Testis (tissue), 3 donors: ENCODE measurements around the gene TOX2. TPM values are rescaled to one million over a fixed set of nuclear protein-coding genes. Genes with fewer than 3 reads are reported as not detected.

Experiments
- DNase-seq: peaks from one replicate; pipeline ENCODE4 v3.0.0-alpha.2; 2019
- H3K27ac ChIP-seq, 2 donors: fragments of 200-600 bp; sonication (generic); one replicate each; pipeline ENCODE4 v1.5.1; 2019
- H3K27me3 ChIP-seq: fragments of 200-600 bp; sonication (generic); one replicate; pipeline ENCODE4 v1.5.1; 2019
- H3K36me3 ChIP-seq: fragments of 200-600 bp; sonication (generic); one replicate; pipeline ENCODE4 v1.5.1; 2017; ENCODE audit warnings: low read depth; ENCODE audit errors: missing control alignments
- H3K4me1 ChIP-seq: fragments of 200-600 bp; sonication (generic); one replicate; pipeline ENCODE4 v1.5.1; 2019
- H3K4me3 ChIP-seq, 2 donors: fragments of 200-600 bp; sonication (generic); one replicate each; pipeline ENCODE4 v1.5.1; 2017 to 2019
- H3K9me3 ChIP-seq: fragments of 200-600 bp; sonication (generic); one replicate; pipeline ENCODE4 v1.5.1; 2017
- POLR2A ChIP-seq: fragments of 450-650 bp; IDR thresholded peaks from one replicate; pipeline ENCODE4 v1.6.1; 2017; ENCODE audit warnings: antibody characterized with exemption, mild to moderate bottlenecking, moderate library complexity
- WGBS, 2 donors: methylation state at CpG; one replicate each; pipeline ENCODE4 v1.1.5; 2018; 5-methylcytosine and 5-hydroxymethylcytosine counted together
- intact Hi-C: fragments of 100-400 bp; cut with DNase I; formaldehyde crosslinking; loops from one replicate; pipeline ENCODE4 v1.15.1; 2023; ENCODE audit warnings: low total_unique reads
- polyA plus RNA-seq: library from polyadenylated mRNA; stranded (reverse); fragments of 350-450 nt; fragmentation: Illumina TruSeq; extraction: RNeasy Lipid Tissue Mini Kit (QIAGEN cat#74804); gene quantifications from one replicate; pipeline ENCODE4 v1.2.3, GENCODE V29; 2014; ENCODE audit warnings: low read depth, low replicate concordance; ENCODE audit not compliant: insufficient read depth
- total RNA-seq, 2 donors: library from RNA; depleted of rRNA; stranded (reverse); fragments of >200 nt; gene quantifications; one replicate each; pipeline ENCODE4 v1.2.3, GENCODE V29; 2016
- TF ChIP-seq, protein P1 (sequence below), 3 experiments: fragments of 450-650 bp in 2 of 3; fragments of 200-600 bp in 1 of 3; sonication (generic) in 1 of 3; IDR thresholded peaks; one replicate each; pipeline ENCODE4 v1.5.1; 2016 to 2019; ENCODE audit warnings: antibody characterized with exemption in 3 of 3, mild to moderate bottlenecking in 2 of 3, moderate library complexity in 1 of 3

TOX2 gene
- total and polyA plus RNA-seq, 3 donors from 2014 or later: 43.8 to 67.0 (median 48.1) TPM

DNA sequence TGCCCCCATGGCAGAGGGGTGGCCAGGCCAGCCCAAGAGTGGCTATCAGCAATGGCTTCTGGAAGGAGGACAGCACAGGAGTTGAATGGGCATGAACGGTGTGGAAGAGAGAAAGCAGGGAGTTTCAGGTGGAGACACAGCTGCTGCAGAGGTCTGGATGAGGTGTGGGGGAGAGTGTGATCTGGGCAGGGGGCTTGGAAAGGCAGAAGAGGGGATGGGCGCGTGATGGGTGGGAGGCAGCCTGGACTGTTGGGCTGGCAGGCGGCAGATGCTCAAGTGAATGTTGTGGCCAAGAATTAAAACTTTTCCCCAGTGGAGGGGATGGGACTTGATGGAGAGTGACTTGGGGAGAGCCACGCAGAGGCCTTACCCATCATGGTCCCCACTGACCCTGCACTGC is 46.5 kb downstream of the TOX2 start:
- Histone ChIP-seq H3K27me3 (no peaks in the 10 kb centered on the region), H3K4me1 (peaks cover 13% of the 10 kb centered on the region), H3K4me3 (no peak overlapping the region), H3K9me3 (no peaks in the 10 kb centered on the region), H3K27ac (no peak overlapping the region), H3K36me3 (no peaks in the 10 kb centered on the region)
- TF ChIP-seq, protein P1, sequence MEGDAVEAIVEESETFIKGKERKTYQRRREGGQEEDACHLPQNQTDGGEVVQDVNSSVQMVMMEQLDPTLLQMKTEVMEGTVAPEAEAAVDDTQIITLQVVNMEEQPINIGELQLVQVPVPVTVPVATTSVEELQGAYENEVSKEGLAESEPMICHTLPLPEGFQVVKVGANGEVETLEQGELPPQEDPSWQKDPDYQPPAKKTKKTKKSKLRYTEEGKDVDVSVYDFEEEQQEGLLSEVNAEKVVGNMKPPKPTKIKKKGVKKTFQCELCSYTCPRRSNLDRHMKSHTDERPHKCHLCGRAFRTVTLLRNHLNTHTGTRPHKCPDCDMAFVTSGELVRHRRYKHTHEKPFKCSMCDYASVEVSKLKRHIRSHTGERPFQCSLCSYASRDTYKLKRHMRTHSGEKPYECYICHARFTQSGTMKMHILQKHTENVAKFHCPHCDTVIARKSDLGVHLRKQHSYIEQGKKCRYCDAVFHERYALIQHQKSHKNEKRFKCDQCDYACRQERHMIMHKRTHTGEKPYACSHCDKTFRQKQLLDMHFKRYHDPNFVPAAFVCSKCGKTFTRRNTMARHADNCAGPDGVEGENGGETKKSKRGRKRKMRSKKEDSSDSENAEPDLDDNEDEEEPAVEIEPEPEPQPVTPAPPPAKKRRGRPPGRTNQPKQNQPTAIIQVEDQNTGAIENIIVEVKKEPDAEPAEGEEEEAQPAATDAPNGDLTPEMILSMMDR (IDR thresholded peaks at IDR 0.05): no peak
- TF ChIP-seq POLR2A: no peak
- 91 to 93% methylated on average over 5 of the region's 5 CpGs for WGBS, 2 donors
- DNase-seq: no peak
- intact Hi-C loops: no loop called here

DNA sequence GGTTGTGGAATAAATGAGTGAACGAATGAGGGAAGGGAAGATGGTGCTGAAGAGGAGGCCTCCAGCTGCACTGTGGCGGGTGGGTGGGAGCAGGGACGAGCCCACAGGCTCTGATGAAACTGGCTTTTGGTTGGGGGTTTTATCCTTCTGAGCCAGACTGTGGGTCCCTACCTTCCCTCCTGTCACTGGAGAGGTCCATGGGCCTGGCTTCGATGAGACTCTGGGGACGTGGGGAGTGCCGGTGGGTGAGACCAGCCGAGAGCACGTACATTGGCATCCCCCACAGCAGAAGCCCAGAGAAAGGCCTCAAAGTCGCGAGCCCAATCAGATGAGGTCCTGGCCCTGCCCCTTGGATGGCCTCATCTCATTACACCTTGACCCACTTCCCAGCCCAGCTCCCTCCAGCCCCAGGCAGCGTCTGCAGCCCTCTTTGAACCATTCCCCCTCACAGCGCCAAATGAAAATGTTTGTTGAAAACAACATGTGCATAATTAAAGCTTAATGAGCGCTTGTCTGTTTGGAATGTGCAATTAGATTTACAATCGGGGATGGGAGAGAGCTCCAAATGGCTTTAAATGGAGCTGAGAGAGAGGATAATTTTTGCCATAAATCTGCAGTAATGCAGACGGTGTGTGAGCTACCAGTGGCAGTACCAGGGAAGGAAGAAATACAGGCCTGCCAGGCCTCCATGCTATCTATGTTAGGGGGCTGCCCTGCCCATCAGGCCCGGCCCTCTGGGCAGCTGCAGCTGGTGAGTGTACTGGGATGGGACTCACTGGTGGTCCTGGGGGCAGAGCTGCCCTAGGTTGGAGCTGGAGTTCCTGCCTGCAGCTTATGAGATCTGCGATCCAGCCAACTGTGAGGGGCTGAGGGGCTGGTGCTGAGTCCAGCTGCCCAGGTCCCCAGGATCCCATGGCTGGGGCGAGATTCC is 47.2 kb downstream of the TOX2 start:
- WGBS, 2 donors: 70 to 80% methylated on average over 11 to 18 of the region's 18 CpGs
- Histone ChIP-seq H3K9me3 (no peaks in the 10 kb centered on the region), H3K4me3 (no peak overlapping the region), H3K27me3 (no peaks in the 10 kb centered on the region), H3K4me1 (peaks cover 12% of the 10 kb centered on the region), H3K36me3 (no peaks in the 10 kb centered on the region), H3K27ac (no peak overlapping the region)
- no peak for DNase-seq
- intact Hi-C loops: no loop called here
- TF ChIP-seq POLR2A: no peak
- TF ChIP-seq, protein P1 (IDR thresholded peaks at IDR 0.05): no peak

DNA sequence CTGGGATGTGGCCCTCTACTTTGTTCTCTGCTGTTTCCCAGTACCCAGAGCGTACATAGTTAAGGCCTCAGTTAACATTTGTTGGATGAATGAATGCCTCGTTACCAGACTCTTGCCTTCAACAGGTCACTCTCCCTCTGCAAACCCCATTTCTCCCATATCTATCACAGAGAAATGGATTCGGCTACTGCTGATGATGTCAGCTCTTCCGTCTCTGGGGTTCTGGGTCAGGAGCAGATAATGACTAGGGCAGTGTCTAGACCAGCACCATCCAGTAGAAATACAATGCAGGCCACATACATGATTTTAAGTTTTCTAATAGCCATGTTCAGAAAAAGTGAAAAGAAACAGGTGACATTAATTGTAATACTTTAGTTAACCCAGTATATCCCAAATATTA is 47.9 kb downstream of the TOX2 start:
- Histone ChIP-seq H3K27me3 (no peaks in the 10 kb centered on the region), H3K4me1 (peaks cover 12% of the 10 kb centered on the region), H3K36me3 (no peaks in the 10 kb centered on the region), H3K4me3 (no peak overlapping the region), H3K9me3 (no peaks in the 10 kb centered on the region), H3K27ac (no peak overlapping the region)
- intact Hi-C loops: no loop called here
- TF ChIP-seq, protein P1 (IDR thresholded peaks at IDR 0.05): no peak
- TF ChIP-seq POLR2A: no peak
- 89 to 92% methylated on average over 4 of the region's 4 CpGs for WGBS, 2 donors
- no peak for DNase-seq

DNA sequence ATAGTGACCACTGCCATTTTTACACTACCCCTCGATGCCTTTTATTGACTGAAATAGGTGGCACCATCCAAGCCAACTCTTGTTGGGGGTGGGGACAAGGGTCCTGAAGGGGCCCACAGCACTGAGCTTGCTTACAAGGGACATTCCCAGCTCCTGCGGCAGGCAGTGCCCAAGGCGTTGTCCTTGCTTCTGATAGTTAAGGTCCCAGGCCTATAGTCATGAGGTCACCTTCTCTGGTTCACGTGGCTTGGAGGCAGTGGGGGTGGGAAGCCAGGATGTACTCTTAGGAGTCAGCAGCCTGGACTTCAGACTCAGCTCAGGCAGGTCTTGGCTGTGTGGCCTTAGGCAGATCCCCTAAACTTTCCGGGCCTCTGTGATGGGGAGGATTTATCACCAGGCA is 48.6 kb downstream of the TOX2 start:
- H3K4me3 ChIP-seq: no peak overlapping the region
- H3K36me3 ChIP-seq: no peaks in the 10 kb centered on the region
- H3K4me1 ChIP-seq: peaks cover 12% of the 10 kb centered on the region
- no peak for TF ChIP-seq POLR2A
- TF ChIP-seq, protein P1 (IDR thresholded peaks at IDR 0.05): no peak
- no peaks in the 10 kb centered on the region for H3K27me3 ChIP-seq
- intact Hi-C loops: no loop called here
- no peak for DNase-seq
- H3K27ac ChIP-seq: no peak overlapping the region
- 84 to 87% methylated on average over 2 to 5 of the region's 5 CpGs for WGBS, 2 donors
- no peaks in the 10 kb centered on the region for H3K9me3 ChIP-seq
